ENCODE data around the gene KIF4A. TPM values are rescaled to one million over a fixed set of nuclear protein-coding genes. Genes with fewer than 3 reads are reported as not detected.

The KIF4A gene
- total and polyA plus RNA-seq, 2 of the 4 experiments (the other 2 are of a cell fraction): 10.0 to 19.0 TPM

- Histone ChIP-seq H3K9me3 (ENCODE audit: control insufficient read depth, insufficient read depth, low read length) (no peaks in the 10 kb centered on the region; the same call in 1 of the 2 replicates), H3K9me1 (ENCODE audit: insufficient read depth, low read length) (no peaks in the 10 kb centered on the region), H2BK15ac (ENCODE audit: low read depth, low read length) (no peak overlapping the region), H3K23ac (ENCODE audit: low read depth, low read length) (no peak overlapping the region), H2AK9ac (replicated peaks; ENCODE audit: low read depth, low read length, poor library complexity) (no peak overlapping the region), H4K8ac (ENCODE audit: low read depth in 2 of 2, low read length in 2 of 2) (no peak overlapping the region), H3K18ac (ENCODE audit: low read depth, low read length) (no peak overlapping the region), H4K5ac (ENCODE audit: low read depth, low read length) (no peak overlapping the region), H3K27ac (ENCODE audit: insufficient read depth, low read length) (no peak overlapping the region), H3K27me3 (ENCODE audit: control insufficient read depth, insufficient read depth, low read length) (peaks cover 18% of the 10 kb centered on the region), H3K9ac (ENCODE audit: low read depth, low read length) (no peak overlapping the region), H3K4me2 (ENCODE audit: low read depth, low read length) (no peak overlapping the region), H4K91ac (ENCODE audit: insufficient read depth, low read depth, low read length) (no peak overlapping the region), H3K4me1 (ENCODE audit: control insufficient read depth, insufficient read depth, low read length) (no peaks in the 10 kb centered on the region), H2AK5ac (ENCODE audit: low read depth, low read length) (no peak overlapping the region), H3K56ac (ENCODE audit: extremely low read depth, insufficient read depth, low read length) (no peak overlapping the region), H3K14ac (replicated peaks; ENCODE audit: low read depth, low read length) (no peak overlapping the region), H2BK5ac (ENCODE audit: low read depth, low read length, poor library complexity, severe bottlenecking) (no peak overlapping the region), H4K20me1 (ENCODE audit: insufficient read depth, low read length) (no peaks in the 10 kb centered on the region), H2BK20ac (ENCODE audit: low read depth, low read length) (no peak overlapping the region), H3K4me3 (ENCODE audit: insufficient read depth, low read depth, low read length) (no peak overlapping the region), H3K36me3 (ENCODE audit: control insufficient read depth, insufficient read depth, low read length) (no peaks in the 10 kb centered on the region), H2AFZ (replicated peaks; ENCODE audit: low read length, poor library complexity) (no peak overlapping the region), H3K4ac (ENCODE audit: low read depth, low read length) (no peak overlapping the region), H3K79me1 (ENCODE audit: low read depth in 1 of 2, low read length in 2 of 2) (no peaks in the 10 kb centered on the region), H2BK120ac (ENCODE audit: low read depth, low read length) (no peak overlapping the region)
- ChIA-PET CTCF (no interaction called here), POLR2A (ENCODE audit: unreplicated experiment) (no interaction called here)
- no peak for TF ChIP-seq MAFK (IDR thresholded peaks at IDR 0.05; ENCODE audit: low read depth, low read length)
- no peak for TF ChIP-seq NFE2L2 (IDR thresholded peaks at IDR 0.05; ENCODE audit: low read depth, low read length)
- TF ChIP-seq MXI1 (IDR thresholded peaks at IDR 0.05; ENCODE audit: borderline replicate concordance, low read depth, low read length): no peak
- TF ChIP-seq CTCF (conservative IDR thresholded peaks at IDR 0.05; ENCODE audit: low read depth, low read length): no peak
- no peak for TF ChIP-seq SMC3 (IDR thresholded peaks at IDR 0.05; ENCODE audit: low read depth, low read length)
- TF ChIP-seq RAD21 (IDR thresholded peaks at IDR 0.05; ENCODE audit: low read length): no peak
- TF ChIP-seq ELK1 (IDR thresholded peaks at IDR 0.05; ENCODE audit: borderline replicate concordance, low read depth, low read length): no peak
- TF ChIP-seq POLR2A (IDR thresholded peaks at IDR 0.05; ENCODE audit: low read depth, low read length): no peak
- no peak for TF ChIP-seq USF2 (IDR thresholded peaks at IDR 0.05; ENCODE audit: low read depth, low read length)
- TF ChIP-seq CHD1 (IDR thresholded peaks at IDR 0.05; ENCODE audit: low read depth, low read length): no peak
- no peak for TF ChIP-seq CEBPB (IDR thresholded peaks at IDR 0.05; ENCODE audit: low read depth, low read length)
- TF ChIP-seq RFX5 (IDR thresholded peaks at IDR 0.05; ENCODE audit: low read depth, low read length): no peak
- no peak for TF ChIP-seq MAZ (IDR thresholded peaks at IDR 0.05; ENCODE audit: borderline replicate concordance, low read depth, low read length)
- 79% methylated on average over 5 of the region's 9 CpGs; no CpG with 5 or more reads in 1 of the 2 experiments for WGBS, 2 experiments (ENCODE audit: extremely low coverage in 2 of 2, insufficient read length in 1 of 2)
- in situ Hi-C loops (cut with MboI; ENCODE audit: low sequenced_read_pairs): no loop called here
- no TSS peak for BruUV-seq (replicated peaks)
- intact Hi-C loops (cut with micrococcal nuclease): no loop called here
- DNase-seq (no peak), ATAC-seq (ENCODE audit: low read depth) (no peak)
- dilution Hi-C loops (cut with HindIII; ENCODE audit: low sequenced_read_pairs, unreplicated experiment): no loop called here
Observed at GRCh38 chrX:70445951-70446350, 156.0 kb downstream of the KIF4A start.
